ENCODE measurements around the gene MALL.
"Not testable (repeated sequence)": the region's sequence is repeated elsewhere in the genome, so short reads cannot be mapped to it uniquely, and the experiment has no call there.

The MALL gene

GRCh38 chr2:110097506-110098220 is 18.0 kb downstream of the MALL start:
- DNase-seq: no peak

GRCh38 chr2:110095994-110096633 is 19.5 kb downstream of the MALL start:
- no peak for DNase-seq

GRCh38 chr2:110094884-110095534 is 20.6 kb downstream of the MALL start:
- not testable (repeated sequence) for DNase-seq

- DNase-seq: not testable (repeated sequence)
Observed at GRCh38 chr2:110093924-110094323, 21.7 kb downstream of the MALL start.

- not testable (repeated sequence) for DNase-seq
Observed at GRCh38 chr2:110090164-110090563, 25.5 kb downstream of the MALL start.

GRCh38 chr2:110083757-110084156 is 31.9 kb downstream of the MALL start:
- DNase-seq: not testable (repeated sequence)

GRCh38 chr2:110083162-110083561 is 32.5 kb downstream of the MALL start:
- DNase-seq: not testable (repeated sequence)

- not testable (repeated sequence) for DNase-seq
Observed at GRCh38 chr2:110078104-110078503, 37.5 kb downstream of the MALL start.

- DNase-seq: not testable (repeated sequence)
Observed at GRCh38 chr2:110075896-110076295, 39.7 kb downstream of the MALL start.

- DNase-seq: not testable (repeated sequence)
Observed at GRCh38 chr2:110069869-110070268, 45.8 kb downstream of the MALL start.

- not testable (repeated sequence) for DNase-seq
Observed at GRCh38 chr2:110068153-110068552, 47.5 kb downstream of the MALL start.

- not testable (repeated sequence) for DNase-seq
Observed at GRCh38 chr2:110062332-110062731, 53.3 kb downstream of the MALL start.

- DNase-seq: not testable (repeated sequence)
Observed at GRCh38 chr2:110060550-110060949, 55.1 kb downstream of the MALL start.

GRCh38 chr2:110059694-110060358 is 55.8 kb downstream of the MALL start:
- not testable (repeated sequence) for DNase-seq

GRCh38 chr2:110059009-110059693 is 56.5 kb downstream of the MALL start:
- DNase-seq: not testable (repeated sequence)

GRCh38 chr2:110058034-110058433 is 57.6 kb downstream of the MALL start:
- not testable (repeated sequence) for DNase-seq

GRCh38 chr2:110055819-110056408 is 59.7 kb downstream of the MALL start:
- DNase-seq: not testable (repeated sequence)

- DNase-seq: not testable (repeated sequence)
Observed at GRCh38 chr2:110054521-110055407, 60.9 kb downstream of the MALL start.

GRCh38 chr2:110053688-110054087 is 61.9 kb downstream of the MALL start:
- DNase-seq: not testable (repeated sequence)

GRCh38 chr2:110052166-110052565 is 63.5 kb downstream of the MALL start:
- DNase-seq: not testable (repeated sequence)

- DNase-seq: not testable (repeated sequence)
Observed at GRCh38 chr2:110050222-110050621, 65.4 kb downstream of the MALL start.
